GM12878 (cell line): Measurements from ENCODE around the gene TMEM26. TPM values are rescaled to one million over a fixed set of nuclear protein-coding genes. Genes with fewer than 3 reads are reported as not detected.

Source experiments
- ATF7 ChIP-seq: fragments of 450-650 bp; IDR thresholded peaks from 2 replicates; pipeline ENCODE4 v1.6.1; 2016; ENCODE audit warnings: low read depth, mild to moderate bottlenecking
- BACH1 ChIP-seq: fragments of 450-650 bp; IDR thresholded peaks from 2 replicates; pipeline ENCODE4 v1.6.1; 2017; ENCODE audit warnings: mild to moderate bottlenecking, borderline replicate concordance
- BCL11A ChIP-seq: IDR thresholded peaks from 2 replicates; pipeline ENCODE4 v1.6.1; 2011; ENCODE audit warnings: low read depth, low read length
- BMI1 ChIP-seq: fragments of 450-650 bp; IDR thresholded peaks from 2 replicates; pipeline ENCODE4 v1.6.1; 2016; ENCODE audit warnings: mild to moderate bottlenecking, moderate library complexity, borderline replicate concordance
- EP300 ChIP-seq, 2 experiments: fragments of 150-350 bp in 1 of 2; IDR thresholded peaks; 2 replicates each; pipeline ENCODE4 v1.6.1; 2011 to 2012; ENCODE audit warnings: low read depth in 2 of 2, low read length in 2 of 2, borderline replicate concordance in 1 of 2, improper control_type of control experiment in 1 of 2, inconsistent platforms in 1 of 2; ENCODE audit not compliant: control insufficient read depth in 1 of 2
- ESRRA ChIP-seq: IDR thresholded peaks from 2 replicates; pipeline ENCODE4 v1.6.1; 2012; ENCODE audit warnings: mild to moderate bottlenecking, low read length, improper control_type of control experiment
- FOS ChIP-seq: IDR thresholded peaks from 3 replicates; pipeline ENCODE4 v1.6.1; 2011; ENCODE audit warnings: borderline replicate concordance; ENCODE audit not compliant: insufficient read length; ENCODE audit errors: extremely low read depth
- GATAD2B ChIP-seq: fragments of 450-650 bp; conservative IDR thresholded peaks from 2 replicates; pipeline ENCODE4 v1.6.1; 2017; ENCODE audit warnings: low read depth, mild to moderate bottlenecking, moderate library complexity
- HCFC1 ChIP-seq: fragments of 150-350 bp; IDR thresholded peaks from 2 replicates; pipeline ENCODE4 v1.6.1; 2014; ENCODE audit warnings: low read length
- HDGF ChIP-seq: fragments of 450-650 bp; IDR thresholded peaks from 2 replicates; pipeline ENCODE4 v1.6.1; 2016; ENCODE audit warnings: antibody characterized with exemption
- JUNB ChIP-seq: IDR thresholded peaks from 2 replicates; pipeline ENCODE4 v1.6.1; 2016; ENCODE audit warnings: antibody characterized with exemption, mild to moderate bottlenecking
- MEF2A ChIP-seq: IDR thresholded peaks from 2 replicates; pipeline ENCODE4 v1.6.1; 2011; ENCODE audit warnings: low read depth, mild to moderate bottlenecking, low read length, moderate library complexity; ENCODE audit not compliant: insufficient read depth
- MTA2 ChIP-seq: fragments of 450-650 bp; IDR thresholded peaks from 2 replicates; pipeline ENCODE4 v1.6.1; 2016; ENCODE audit warnings: low read depth, mild to moderate bottlenecking, moderate library complexity
- MTA3 ChIP-seq: IDR thresholded peaks from 2 replicates; pipeline ENCODE4 v1.6.1; 2012; ENCODE audit warnings: low read length, inconsistent platforms, borderline replicate concordance
- MXI1 ChIP-seq: fragments of 150-350 bp; IDR thresholded peaks from 2 replicates; pipeline ENCODE4 v1.6.1; 2011; ENCODE audit warnings: low read depth, mild to moderate bottlenecking, inconsistent platforms, low read length, improper control_type of control experiment
- PAX5 ChIP-seq: IDR thresholded peaks from 2 replicates; pipeline ENCODE4 v1.6.1; 2011; ENCODE audit warnings: low read depth, low read length, borderline replicate concordance
- POLR2A ChIP-seq: IDR thresholded peaks from 2 replicates; pipeline ENCODE4 v1.6.1; 2011; ENCODE audit warnings: low read depth, mild to moderate bottlenecking, low read length
- RAD51 ChIP-seq: fragments of 450-650 bp; IDR thresholded peaks from 2 replicates; pipeline ENCODE4 v1.6.1; 2016; ENCODE audit warnings: moderate library complexity, mild to moderate bottlenecking, inconsistent platforms
- RFX5 ChIP-seq: IDR thresholded peaks from 2 replicates; pipeline ENCODE4 v1.6.1; 2011; ENCODE audit warnings: low read depth, low read length, improper control_type of control experiment
- SIN3A ChIP-seq: IDR thresholded peaks from 2 replicates; pipeline ENCODE4 v1.6.1; 2012; ENCODE audit warnings: low read depth, low read length, improper control_type of control experiment
- SIX5 ChIP-seq: IDR thresholded peaks from 2 replicates; pipeline ENCODE4 v1.6.1; 2011; ENCODE audit warnings: mild to moderate bottlenecking, low read depth, low read length, moderate library complexity; ENCODE audit not compliant: severe bottlenecking
- SMARCA5 ChIP-seq: fragments of 450-650 bp; IDR thresholded peaks from 2 replicates; pipeline ENCODE4 v1.6.1; 2017; ENCODE audit warnings: mild to moderate bottlenecking
- SMC3 ChIP-seq: IDR thresholded peaks from 2 replicates; pipeline ENCODE4 v1.6.1; 2011; ENCODE audit warnings: low read length, improper control_type of control experiment, borderline replicate concordance
- SREBF1 ChIP-seq: IDR thresholded peaks from 2 replicates; pipeline ENCODE4 v1.6.1; 2012; ENCODE audit warnings: mild to moderate bottlenecking, low read length
- STAT3 ChIP-seq: IDR thresholded peaks from 2 replicates; pipeline ENCODE4 v1.6.1; 2011; ENCODE audit warnings: low read depth, low read length, improper control_type of control experiment
- SUPT20H ChIP-seq: IDR thresholded peaks from 2 replicates; pipeline ENCODE4 v1.6.1; 2011; ENCODE audit warnings: low read depth, mild to moderate bottlenecking, low read length, moderate library complexity, borderline replicate concordance; ENCODE audit not compliant: control insufficient read depth
- TBL1XR1 ChIP-seq: IDR thresholded peaks from 2 replicates; pipeline ENCODE4 v1.6.1; 2012; ENCODE audit warnings: low read depth, low read length, improper control_type of control experiment
- TCF3 ChIP-seq: IDR thresholded peaks from 2 replicates; pipeline ENCODE4 v1.6.1; 2012; ENCODE audit warnings: low read depth, mild to moderate bottlenecking, low read length, borderline replicate concordance; ENCODE audit not compliant: insufficient read depth
- YBX1 ChIP-seq: fragments of 450-650 bp; IDR thresholded peaks from 2 replicates; pipeline ENCODE4 v1.6.1; 2016; ENCODE audit warnings: antibody characterized with exemption
- ZNF217 ChIP-seq: fragments of 450-650 bp; IDR thresholded peaks from 2 replicates; pipeline ENCODE4 v1.6.1; 2017; ENCODE audit warnings: antibody characterized with exemption, mild to moderate bottlenecking
- ZNF24 ChIP-seq: fragments of 450-650 bp; IDR thresholded peaks from 2 replicates; pipeline ENCODE4 v1.6.1; 2017; ENCODE audit warnings: antibody characterized with exemption, mild to moderate bottlenecking
- ZNF384 ChIP-seq: IDR thresholded peaks from 2 replicates; pipeline ENCODE4 v1.6.1; 2012; ENCODE audit warnings: low read depth, mild to moderate bottlenecking, low read length, improper control_type of control experiment, borderline replicate concordance
- polyA plus RNA-seq, 11 experiments: library from polyadenylated mRNA; depleted of rRNA in 4 of 11; unstranded in 6 of 11; stranded (reverse) in 5 of 11; fragments of >200 nt; fragmentation: Nextera tagmentation in 4 of 11; fragmentation: Illumina TruSeq in 1 of 11; extraction: Ambion mirVana in 4 of 11; extraction: Trizol in 1 of 11; gene quantifications; 1 replicate in 1 of 11; 2 replicates in 10 of 11; pipeline versions ENCODE4 v1.2.1 to v1.2.3, GENCODE V29; 2011 to 2016; ENCODE audit warnings: inconsistent platforms in 2 of 11, missing spikeins in 2 of 11, low read depth in 1 of 11
- total RNA-seq, 4 experiments: library from RNA; depleted of rRNA in 3 of 4; stranded (reverse); fragments of >200 nt in 3 of 4; fragmentation: Illumina TruSeq in 1 of 4; extraction: Trizol in 1 of 4; gene quantifications; 2 replicates each; pipeline versions ENCODE4 v1.2.1 to v1.2.3, GENCODE V29; 2013 to 2021
- TF ChIP-seq, protein P1 (sequence below): IDR thresholded peaks from 2 replicates; pipeline ENCODE4 v1.6.1; 2011; ENCODE audit warnings: borderline replicate concordance, low read depth, mild to moderate bottlenecking, moderate library complexity, low read length; ENCODE audit not compliant: insufficient read depth, poor library complexity, severe bottlenecking
- TF ChIP-seq, protein P2 (sequence below): IDR thresholded peaks from 2 replicates; pipeline ENCODE4 v1.6.1; 2011; ENCODE audit warnings: low read depth, low read length, improper control_type of control experiment, borderline replicate concordance

Gene TMEM26
- total and polyA plus RNA-seq, 10 of the 15 experiments (the other 5 are each of a cell fraction or from before 2014, with no cell fraction given), result not detected

DNA sequence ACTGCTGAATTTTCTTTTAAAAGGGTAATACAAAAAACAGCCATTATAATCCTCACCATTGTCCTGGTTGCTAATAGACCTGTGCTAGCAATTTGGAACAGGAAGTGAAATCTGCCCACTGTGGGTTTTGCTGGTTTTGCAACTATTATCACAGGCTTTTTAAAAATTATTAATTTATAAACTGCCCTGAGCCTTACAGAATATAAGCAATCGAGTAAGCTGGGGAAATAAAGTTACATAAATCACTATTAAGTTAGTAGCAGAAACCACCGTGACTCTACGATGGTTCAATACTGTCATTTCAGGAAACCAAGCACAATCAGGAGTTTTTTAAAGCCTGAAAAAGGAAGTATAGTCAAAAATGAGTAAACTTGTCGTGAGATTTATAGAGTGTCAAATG is 62.3 kb downstream of the TMEM26 start (continued):
- TF ChIP-seq YBX1 (no peak), SUPT20H (no peak), BCL11A (0 out of 2 replicates have a peak, but pooled peaks have one; percentile 6), HDGF (no peak), RFX5 (no peak), FOS (no peak), EP300 (IDR thresholded peaks at IDR 0.05; ENCODE audit: borderline replicate concordance in 1 of 2, control insufficient read depth in 1 of 2, low read depth in 2 of 2, low read length in 2 of 2) (0 out of 4 replicates have a peak, but pooled peaks of 1 of the 2 experiments have one; percentile 18), TCF3 (no peak), ESRRA (no peak), POLR2A (no peak), ZNF24 (no peak), PAX5 (no peak), JUNB (peak; percentile 44), SMC3 (no peak), ZNF384 (no peak), RAD51 (no peak), SIX5 (no peak), ATF7 (no peak; the same call in 1 of the 2 replicates), GATAD2B (no peak), MEF2A (no peak), BACH1 (no peak), ZNF217 (peak; percentile 37; the same call in 1 of the 2 replicates), STAT3 (no peak), MTA2 (peak; percentile 73), BMI1 (no peak), SMARCA5 (no peak), SREBF1 (no peak), MXI1 (no peak), TBL1XR1 (no peak), MTA3 (no peak), SIN3A (no peak), HCFC1 (no peak)
- TF ChIP-seq, protein P1, sequence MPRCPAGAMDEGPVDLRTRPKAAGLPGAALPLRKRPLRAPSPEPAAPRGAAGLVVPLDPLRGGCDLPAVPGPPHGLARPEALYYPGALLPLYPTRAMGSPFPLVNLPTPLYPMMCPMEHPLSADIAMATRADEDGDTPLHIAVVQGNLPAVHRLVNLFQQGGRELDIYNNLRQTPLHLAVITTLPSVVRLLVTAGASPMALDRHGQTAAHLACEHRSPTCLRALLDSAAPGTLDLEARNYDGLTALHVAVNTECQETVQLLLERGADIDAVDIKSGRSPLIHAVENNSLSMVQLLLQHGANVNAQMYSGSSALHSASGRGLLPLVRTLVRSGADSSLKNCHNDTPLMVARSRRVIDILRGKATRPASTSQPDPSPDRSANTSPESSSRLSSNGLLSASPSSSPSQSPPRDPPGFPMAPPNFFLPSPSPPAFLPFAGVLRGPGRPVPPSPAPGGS, result no peak
- TF ChIP-seq, protein P2, sequence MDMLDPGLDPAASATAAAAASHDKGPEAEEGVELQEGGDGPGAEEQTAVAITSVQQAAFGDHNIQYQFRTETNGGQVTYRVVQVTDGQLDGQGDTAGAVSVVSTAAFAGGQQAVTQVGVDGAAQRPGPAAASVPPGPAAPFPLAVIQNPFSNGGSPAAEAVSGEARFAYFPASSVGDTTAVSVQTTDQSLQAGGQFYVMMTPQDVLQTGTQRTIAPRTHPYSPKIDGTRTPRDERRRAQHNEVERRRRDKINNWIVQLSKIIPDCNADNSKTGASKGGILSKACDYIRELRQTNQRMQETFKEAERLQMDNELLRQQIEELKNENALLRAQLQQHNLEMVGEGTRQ, result no peak
